ENCODE measurements around the gene SBF2. TPM values are rescaled to one million over a fixed set of nuclear protein-coding genes. Genes with fewer than 3 reads are reported as not detected.
A peak's percentile ranks its signal among the peaks of the same experiment; 100 is the strongest.

Gene SBF2
- total RNA-seq, 4 donors from 2014 or later = 44.6 to 59.4 (median 53.4) TPM

GRCh38 chr11:10325277-10326011, 31.4 kb upstream of the SBF2 start:
- TF ChIP-seq, protein P1, sequence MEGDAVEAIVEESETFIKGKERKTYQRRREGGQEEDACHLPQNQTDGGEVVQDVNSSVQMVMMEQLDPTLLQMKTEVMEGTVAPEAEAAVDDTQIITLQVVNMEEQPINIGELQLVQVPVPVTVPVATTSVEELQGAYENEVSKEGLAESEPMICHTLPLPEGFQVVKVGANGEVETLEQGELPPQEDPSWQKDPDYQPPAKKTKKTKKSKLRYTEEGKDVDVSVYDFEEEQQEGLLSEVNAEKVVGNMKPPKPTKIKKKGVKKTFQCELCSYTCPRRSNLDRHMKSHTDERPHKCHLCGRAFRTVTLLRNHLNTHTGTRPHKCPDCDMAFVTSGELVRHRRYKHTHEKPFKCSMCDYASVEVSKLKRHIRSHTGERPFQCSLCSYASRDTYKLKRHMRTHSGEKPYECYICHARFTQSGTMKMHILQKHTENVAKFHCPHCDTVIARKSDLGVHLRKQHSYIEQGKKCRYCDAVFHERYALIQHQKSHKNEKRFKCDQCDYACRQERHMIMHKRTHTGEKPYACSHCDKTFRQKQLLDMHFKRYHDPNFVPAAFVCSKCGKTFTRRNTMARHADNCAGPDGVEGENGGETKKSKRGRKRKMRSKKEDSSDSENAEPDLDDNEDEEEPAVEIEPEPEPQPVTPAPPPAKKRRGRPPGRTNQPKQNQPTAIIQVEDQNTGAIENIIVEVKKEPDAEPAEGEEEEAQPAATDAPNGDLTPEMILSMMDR (IDR thresholded peaks at IDR 0.05) = no peak
- peak in 1 of 2 donors; percentile 34 for TF ChIP-seq POLR2AphosphoS5 (IDR thresholded peaks at IDR 0.05)
- intact Hi-C loops (cut with DNase I) = no loop called here
- Histone ChIP-seq H3K27ac (replicated peaks in 1 of 4) (peak overlapping the region; percentile 76 to 81 (median 78)), H3K4me3 (no peak overlapping the region), H3K36me3 (no peaks in the 10 kb centered on the region), H3K4me1 (peaks cover 47 to 89% (median 87%) of the 10 kb centered on the region in 4 donors), H3K27me3 (no peaks in the 10 kb centered on the region), H3K9me3 (no peaks in the 10 kb centered on the region)
- 29% methylated on average over 6 of the region's 6 CpGs for WGBS
- peak; percentile 85 for DNase-seq (ENCODE audit: extremely low spot score)

DNA sequence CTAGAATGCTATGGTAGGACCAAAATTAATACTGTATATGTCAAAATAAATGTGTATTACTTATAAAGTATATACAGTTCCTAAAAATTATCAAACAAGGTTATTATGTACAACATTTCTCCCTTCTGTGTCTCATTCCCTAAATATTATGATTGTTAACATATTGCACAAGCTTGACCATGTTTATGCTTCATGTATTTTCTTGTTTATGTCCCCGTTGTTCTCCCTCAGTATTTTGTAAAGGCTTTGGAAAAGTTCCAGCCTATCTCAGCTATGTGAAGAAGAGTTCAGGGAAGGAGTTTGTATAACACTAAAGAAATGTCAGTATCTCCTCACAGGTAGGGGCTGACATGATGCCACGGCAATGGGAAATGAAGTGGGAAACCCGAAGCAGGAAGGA, 30.5 kb upstream of the SBF2 start:
- WGBS = 69% methylated on average over 3 of the region's 3 CpGs
- peaks cover 47 to 99% (median 97%) of the 10 kb centered on the region in 4 donors for H3K4me1 ChIP-seq
- intact Hi-C loops (cut with DNase I) = loop anchor here (5.0 kb wide), 1 partner anchor 117 kb away; no protein-coding TSS in a partner anchor
- peak overlapping the region; percentile 76 to 81 (median 78) for H3K27ac ChIP-seq (replicated peaks in 1 of 4)
- no peak overlapping the region for H3K4me3 ChIP-seq
- H3K27me3 ChIP-seq = no peaks in the 10 kb centered on the region
- H3K9me3 ChIP-seq = no peaks in the 10 kb centered on the region
- DNase-seq (ENCODE audit: extremely low spot score) = peak; percentile 45
- no peaks in the 10 kb centered on the region for H3K36me3 ChIP-seq
- no peak for TF ChIP-seq POLR2A (IDR thresholded peaks at IDR 0.05; ENCODE audit: low read depth)
- no peak for TF ChIP-seq EP300 (IDR thresholded peaks at IDR 0.05)
- TF ChIP-seq POLR2AphosphoS5 (IDR thresholded peaks at IDR 0.05) = no peak
- TF ChIP-seq, protein P1 (IDR thresholded peaks at IDR 0.05) = no peak

DNA sequence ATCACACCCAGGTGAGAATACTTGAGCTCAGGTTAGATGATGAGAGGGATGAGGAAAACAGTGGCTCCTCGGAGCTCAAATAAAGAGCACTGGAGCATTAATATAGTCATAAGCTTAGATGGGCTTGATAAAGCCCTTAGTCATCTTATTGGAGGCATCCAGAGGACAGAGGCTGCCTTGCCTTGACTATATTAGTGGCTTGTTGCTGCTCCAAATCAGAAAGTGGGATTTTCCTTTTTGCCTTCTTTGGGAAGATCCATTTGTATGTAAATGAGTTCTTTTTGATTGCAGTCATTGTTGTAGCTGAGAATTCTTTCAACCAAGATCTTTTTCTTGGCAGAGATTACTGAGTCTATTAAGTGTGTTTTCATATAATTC, 29.8 kb upstream of the SBF2 start:
- Histone ChIP-seq H3K4me1 (peaks cover 48 to 100% (median 97%) of the 10 kb centered on the region in 4 donors), H3K27me3 (no peaks in the 10 kb centered on the region), H3K4me3 (no peak overlapping the region), H3K9me3 (no peaks in the 10 kb centered on the region), H3K36me3 (no peaks in the 10 kb centered on the region), H3K27ac (replicated peaks in 1 of 4) (peak overlapping the region; percentile 76 to 81 (median 78))
- intact Hi-C loops (cut with DNase I) = loop anchor here (5.0 kb wide), 1 partner anchor 116 kb away; no protein-coding TSS in a partner anchor
- WGBS = 33% methylated on average over 1 of the region's 1 CpG
- TF ChIP-seq EP300 (IDR thresholded peaks at IDR 0.05) (no peak), POLR2A (IDR thresholded peaks at IDR 0.05; ENCODE audit: low read depth) (no peak), POLR2AphosphoS5 (IDR thresholded peaks at IDR 0.05) (no peak)
- TF ChIP-seq, protein P1 (IDR thresholded peaks at IDR 0.05) = no peak
- DNase-seq (ENCODE audit: extremely low spot score) = no peak

DNA sequence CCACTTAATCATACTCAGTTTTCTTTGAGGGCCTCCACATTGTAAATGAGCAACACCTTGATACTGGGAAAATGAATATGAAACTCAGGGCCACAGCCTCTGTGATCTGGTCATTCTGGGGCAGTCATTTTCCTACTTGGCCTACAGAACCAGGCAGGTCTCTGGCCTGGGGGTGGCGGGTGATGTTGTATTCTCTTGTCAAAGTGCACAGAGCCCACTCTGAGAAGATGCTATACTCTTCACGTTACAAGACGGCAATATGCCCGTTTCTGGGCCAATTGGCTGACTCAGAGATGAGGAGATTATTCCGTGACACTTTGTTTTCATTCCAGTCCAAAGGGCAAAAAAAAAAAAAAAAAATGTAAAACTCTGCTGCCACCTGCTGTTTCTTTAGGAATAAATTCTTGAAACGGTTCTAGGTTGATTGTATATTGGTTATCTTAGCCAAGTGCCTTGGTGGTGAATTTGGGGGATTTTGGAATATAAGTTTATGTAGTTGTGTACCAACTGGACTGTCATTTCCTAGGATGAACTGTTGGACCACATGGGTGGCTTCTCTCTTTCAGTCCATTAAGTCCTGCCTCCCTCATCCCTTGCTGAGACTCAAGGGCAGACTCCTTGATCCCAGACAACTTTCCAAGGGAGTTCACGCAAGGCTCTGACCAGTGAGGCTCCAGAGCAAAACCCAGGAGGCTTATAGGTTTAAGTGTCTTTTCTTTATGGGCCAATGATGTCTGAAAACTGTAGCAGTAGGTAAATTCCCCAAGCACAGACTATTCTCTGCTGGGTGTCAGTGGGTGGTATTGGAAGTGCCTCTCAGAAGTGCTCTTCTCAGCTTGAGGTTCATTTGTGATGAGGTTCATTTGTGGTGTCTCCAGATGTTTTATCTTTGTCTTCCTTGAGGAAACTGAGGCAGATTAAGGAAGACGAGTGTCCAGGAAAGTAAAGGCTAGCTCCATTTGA, 29.1 kb upstream of the SBF2 start:
- Histone ChIP-seq H3K4me1 (peaks cover 42 to 99% (median 93%) of the 10 kb centered on the region in 4 donors), H3K27me3 (no peaks in the 10 kb centered on the region), H3K4me3 (peak overlapping the region in 2 of 4 donors; percentile 13 to 24), H3K9me3 (no peaks in the 10 kb centered on the region), H3K27ac (replicated peaks in 1 of 4) (peak overlapping the region; percentile 76 to 81 (median 78)), H3K36me3 (no peaks in the 10 kb centered on the region)
- DNase-seq (ENCODE audit: extremely low spot score) = peak; percentile 92
- 25% methylated on average over 8 of the region's 8 CpGs for WGBS
- intact Hi-C loops (cut with DNase I) = loop anchor here (5.0 kb wide), 1 partner anchor 116 kb away; no protein-coding TSS in a partner anchor
- TF ChIP-seq POLR2A (IDR thresholded peaks at IDR 0.05; ENCODE audit: low read depth) (no peak), POLR2AphosphoS5 (IDR thresholded peaks at IDR 0.05) (peak; percentile 44 to 87)
- TF ChIP-seq, protein P1 (IDR thresholded peaks at IDR 0.05) = peak; percentile 59 to 73 (median 63)
